GM06990 (cell line): ENCODE measurements around the gene CD300LD.

ENCODE experiments used
- DNase-seq: peaks from one replicate; pipeline ENCODE4 v3.0.0-alpha.2; 2011; ENCODE audit not compliant: insufficient read length; ENCODE audit errors: extremely low read depth
- H3K27me3 ChIP-seq: replicated peaks from 2 replicates; pipeline ENCODE4 v1.6.0; 2011; ENCODE audit warnings: low read length; ENCODE audit not compliant: control insufficient read depth, insufficient read depth
- H3K36me3 ChIP-seq: 2 replicates; pipeline ENCODE4 v1.5.1; 2011; ENCODE audit warnings: low read length; ENCODE audit not compliant: control insufficient read depth, insufficient read depth
- H3K4me3 ChIP-seq: replicated peaks from 2 replicates; pipeline ENCODE4 v1.5.1; 2011; ENCODE audit warnings: low read depth, mild to moderate bottlenecking, control low read depth, low read length
- TF ChIP-seq, protein P1 (sequence below): IDR thresholded peaks from 2 replicates; pipeline ENCODE4 v1.5.1; 2011; ENCODE audit warnings: low read length, control low read depth, mild to moderate bottlenecking, inconsistent platforms; ENCODE audit not compliant: insufficient read depth, poor library complexity, severe bottlenecking

CD300LD gene

DNA sequence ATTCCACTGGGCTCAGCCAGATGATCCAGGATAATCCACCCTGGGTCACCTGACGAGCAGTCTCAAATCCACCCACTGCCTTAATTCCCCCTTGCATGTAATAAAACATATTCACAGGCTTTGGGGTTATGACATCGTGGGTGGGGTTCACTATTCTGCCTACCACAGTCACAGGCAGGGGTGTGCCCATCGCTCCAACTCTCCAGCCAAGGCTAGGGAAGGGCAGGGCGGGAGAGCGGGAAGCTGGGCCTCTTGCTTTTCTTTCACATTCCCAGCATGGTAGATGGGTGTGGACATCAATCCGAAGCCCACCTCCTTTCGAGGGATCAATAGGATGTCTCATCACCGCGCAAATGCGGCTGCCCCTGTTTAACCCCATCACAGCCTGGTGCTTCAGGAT lies 12.7 kb upstream of the CD300LD start:
- no peak for DNase-seq
- TF ChIP-seq, protein P1, sequence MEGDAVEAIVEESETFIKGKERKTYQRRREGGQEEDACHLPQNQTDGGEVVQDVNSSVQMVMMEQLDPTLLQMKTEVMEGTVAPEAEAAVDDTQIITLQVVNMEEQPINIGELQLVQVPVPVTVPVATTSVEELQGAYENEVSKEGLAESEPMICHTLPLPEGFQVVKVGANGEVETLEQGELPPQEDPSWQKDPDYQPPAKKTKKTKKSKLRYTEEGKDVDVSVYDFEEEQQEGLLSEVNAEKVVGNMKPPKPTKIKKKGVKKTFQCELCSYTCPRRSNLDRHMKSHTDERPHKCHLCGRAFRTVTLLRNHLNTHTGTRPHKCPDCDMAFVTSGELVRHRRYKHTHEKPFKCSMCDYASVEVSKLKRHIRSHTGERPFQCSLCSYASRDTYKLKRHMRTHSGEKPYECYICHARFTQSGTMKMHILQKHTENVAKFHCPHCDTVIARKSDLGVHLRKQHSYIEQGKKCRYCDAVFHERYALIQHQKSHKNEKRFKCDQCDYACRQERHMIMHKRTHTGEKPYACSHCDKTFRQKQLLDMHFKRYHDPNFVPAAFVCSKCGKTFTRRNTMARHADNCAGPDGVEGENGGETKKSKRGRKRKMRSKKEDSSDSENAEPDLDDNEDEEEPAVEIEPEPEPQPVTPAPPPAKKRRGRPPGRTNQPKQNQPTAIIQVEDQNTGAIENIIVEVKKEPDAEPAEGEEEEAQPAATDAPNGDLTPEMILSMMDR = no peak
- Histone ChIP-seq H3K36me3 (no peaks in the 10 kb centered on the region), H3K27me3 (no peaks in the 10 kb centered on the region; the same call in none of the 2 replicates), H3K4me3 (no peak overlapping the region)

DNA sequence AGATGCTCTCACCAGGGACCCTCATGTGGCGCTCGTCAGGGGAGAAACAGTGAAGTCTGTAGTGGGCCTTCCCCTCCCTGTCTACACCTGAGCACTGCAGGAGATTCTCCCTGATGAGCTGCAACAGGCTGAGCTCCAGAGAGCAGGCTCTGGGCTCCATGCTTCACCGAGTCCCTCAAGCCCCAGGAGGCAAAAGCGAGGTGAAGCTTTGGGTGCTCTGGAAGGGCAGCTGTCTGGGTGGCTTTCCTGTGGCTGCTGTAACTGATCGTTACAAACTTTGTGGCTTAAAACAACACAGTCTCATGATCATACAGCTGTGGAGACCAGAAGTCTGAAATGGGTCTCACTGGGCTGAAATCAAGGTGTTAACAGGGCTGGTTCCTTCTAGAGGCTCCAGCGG lies 12.1 kb upstream of the CD300LD start:
- Histone ChIP-seq H3K36me3 (no peaks in the 10 kb centered on the region), H3K27me3 (no peaks in the 10 kb centered on the region; the same call in none of the 2 replicates), H3K4me3 (no peak overlapping the region)
- DNase-seq = no peak
- TF ChIP-seq, protein P1 = no peak

GRCh38 chr17:74603746-74604145 lies 11.7 kb upstream of the CD300LD start:
- H3K27me3 ChIP-seq = peaks cover 1% of the 10 kb centered on the region
- TF ChIP-seq, protein P1 = no peak
- no peaks in the 10 kb centered on the region for H3K36me3 ChIP-seq
- no peak for DNase-seq
- H3K4me3 ChIP-seq = no peak overlapping the region

GRCh38 chr17:74603037-74603635 lies 11.1 kb upstream of the CD300LD start:
- no peaks in the 10 kb centered on the region for H3K36me3 ChIP-seq
- H3K27me3 ChIP-seq = peaks cover 1% of the 10 kb centered on the region
- no peak overlapping the region for H3K4me3 ChIP-seq
- DNase-seq = no peak
- TF ChIP-seq, protein P1 = no peak

DNA sequence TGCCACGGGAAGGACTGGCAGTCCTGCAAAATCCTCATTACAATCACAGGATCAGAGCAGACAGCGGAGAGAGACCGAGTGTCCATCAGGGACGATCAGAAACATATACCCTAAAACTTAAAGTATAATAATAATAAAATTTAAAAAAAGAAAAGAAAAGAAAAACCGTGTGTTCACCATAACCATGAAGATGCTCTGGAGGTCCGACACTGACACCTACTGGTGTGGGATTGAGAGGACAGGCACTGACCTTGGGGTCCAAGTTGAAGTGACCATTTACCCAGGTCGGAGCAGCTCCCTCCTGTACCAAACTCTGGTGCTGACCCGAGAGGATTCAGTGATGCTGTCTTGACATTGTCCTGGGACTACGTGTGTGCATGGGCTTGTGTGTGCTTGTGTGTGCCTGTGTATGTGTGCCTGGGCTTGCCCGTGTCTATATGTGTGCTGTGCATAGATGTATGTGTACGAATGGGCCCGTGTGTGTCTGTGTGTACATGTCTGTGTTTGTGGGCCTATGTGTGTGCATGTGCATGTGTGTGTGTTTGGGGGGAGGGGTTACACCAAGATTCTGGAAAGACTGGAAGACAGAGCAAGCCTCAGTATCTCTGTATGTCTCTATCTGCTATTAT lies 10.0 kb upstream of the CD300LD start:
- no peak for DNase-seq
- no peaks in the 10 kb centered on the region for H3K36me3 ChIP-seq
- TF ChIP-seq, protein P1 = peak; percentile 68
- H3K27me3 ChIP-seq = peaks cover 1% of the 10 kb centered on the region
- H3K4me3 ChIP-seq = no peak overlapping the region
